GM19397 (cell line): ENCODE data around the gene SLC16A5.

ENCODE experiments used
- ATAC-seq: cut with Tn5 transposase; IDR thresholded peaks from one replicate; pipeline ENCODE4 v1.9.1; 2021; ENCODE audit warnings: mild to moderate bottlenecking, moderate library complexity; ENCODE audit not compliant: unreplicated experiment

SLC16A5 gene

GRCh38 chr17:75084039-75084660 lies 3.6 kb upstream of the SLC16A5 start:
- no peak for ATAC-seq

GRCh38 chr17:75086496-75087181 lies 1.1 kb upstream of the SLC16A5 start:
- ATAC-seq, result no peak

- no peak for ATAC-seq
These were observed 584 bp upstream of the SLC16A5 start for GRCh38 chr17:75087182-75087557.

GRCh38 chr17:75088465-75089417 lies 987 bp downstream of the SLC16A5 start:
- ATAC-seq, result no peak

- ATAC-seq, result no peak
These were observed 3.4 kb downstream of the SLC16A5 start for GRCh38 chr17:75090871-75091854.

- no peak for ATAC-seq
These were observed 4.1 kb downstream of the SLC16A5 start for GRCh38 chr17:75091855-75092327.

GRCh38 chr17:75093548-75094158 lies 5.9 kb downstream of the SLC16A5 start:
- no peak for ATAC-seq

- ATAC-seq, result no peak
These were observed 7.2 kb downstream of the SLC16A5 start for GRCh38 chr17:75094871-75095399.

- no peak for ATAC-seq
These were observed 8.4 kb downstream of the SLC16A5 start for GRCh38 chr17:75096082-75096625.

GRCh38 chr17:75097865-75098264 lies 10.1 kb downstream of the SLC16A5 start:
- ATAC-seq, result no peak

GRCh38 chr17:75098861-75099260 lies 11.1 kb downstream of the SLC16A5 start:
- ATAC-seq, result no peak

GRCh38 chr17:75099881-75100595 lies 12.3 kb downstream of the SLC16A5 start:
- ATAC-seq, result no peak

- no peak for ATAC-seq
These were observed 14.6 kb downstream of the SLC16A5 start for GRCh38 chr17:75102385-75102821.

- no peak for ATAC-seq
These were observed 16.1 kb downstream of the SLC16A5 start for GRCh38 chr17:75103601-75104554.

- no peak for ATAC-seq
These were observed 17.6 kb downstream of the SLC16A5 start for GRCh38 chr17:75105126-75106080.

- no peak for ATAC-seq
These were observed 20.4 kb downstream of the SLC16A5 start for GRCh38 chr17:75108193-75108592.
